Lung (tissue), 16 donors: ENCODE data around the gene SEC23IP. TPM values are rescaled to one million over a fixed set of nuclear protein-coding genes. Genes with fewer than 3 reads are reported as not detected.

Source experiments
- ATAC-seq: fragments of 200-7000 bp; cut with Tn5 transposase; one replicate; pipeline ENCODE4 v1.9.1; 2020; ENCODE audit warnings: moderate number of reproducible peaks; ENCODE audit not compliant: insufficient read depth, low FRiP score
- DNase-seq, 3 donors: peaks; one replicate each; pipeline ENCODE4 v3.0.0-alpha.2; 2013 to 2017
- H3K27ac ChIP-seq, 2 donors: one replicate each; pipeline ENCODE4 v1.5.1; 2013; ENCODE audit warnings: mild to moderate bottlenecking in 2 of 2, moderate library complexity in 2 of 2, control low read depth in 1 of 2, inconsistent platforms in 1 of 2, low read depth in 1 of 2, low read length in 1 of 2
- H3K27me3 ChIP-seq, 3 donors: one replicate each; pipeline ENCODE4 v1.5.1; 2013; ENCODE audit warnings: low read length in 2 of 3; ENCODE audit not compliant: control insufficient read depth in 3 of 3, insufficient read depth in 3 of 3
- H3K36me3 ChIP-seq, 4 donors: one replicate each; pipeline ENCODE4 v1.5.1; 2013; ENCODE audit warnings: low read length in 4 of 4, mild to moderate bottlenecking in 1 of 4, moderate library complexity in 1 of 4; ENCODE audit not compliant: control insufficient read depth in 4 of 4, insufficient read depth in 4 of 4
- H3K4me1 ChIP-seq, 5 donors: one replicate each; pipeline ENCODE4 v1.5.1; 2013; ENCODE audit warnings: low read length in 5 of 5, mild to moderate bottlenecking in 2 of 5, moderate library complexity in 1 of 5; ENCODE audit not compliant: control insufficient read depth in 5 of 5, insufficient read depth in 5 of 5
- H3K4me3 ChIP-seq: one replicate; pipeline ENCODE4 v1.5.1; 2013; ENCODE audit warnings: mild to moderate bottlenecking, control low read depth, moderate library complexity
- H3K9ac ChIP-seq, 2 donors: one replicate each; pipeline ENCODE4 v1.5.1; 2013; ENCODE audit warnings: low read length in 2 of 2, control low read depth in 1 of 2; ENCODE audit not compliant: insufficient read depth in 1 of 2
- H3K9me3 ChIP-seq, 4 donors: one replicate each; pipeline ENCODE4 v1.5.1; 2013; ENCODE audit warnings: low read length in 3 of 4, mild to moderate bottlenecking in 1 of 4, moderate library complexity in 1 of 4; ENCODE audit not compliant: control insufficient read depth in 4 of 4, insufficient read depth in 3 of 4
- CTCF ChIP-seq: IDR thresholded peaks from 2 replicates; pipeline ENCODE4 v1.5.1; 2012; ENCODE audit warnings: mild to moderate bottlenecking; ENCODE audit errors: control extremely low read depth, extremely low read depth
- WGBS, 2 donors: extraction: QIAGEN DNeasy Blood & Tissue Kit; methylation state at CpG; one replicate each; pipeline ENCODE4 v1.1.7; 2013; 5-methylcytosine and 5-hydroxymethylcytosine counted together
- long read RNA-seq, 5 donors: transcript quantifications; one replicate each; lab custom pipeline, GENCODE V29; 2026
- polyA plus RNA-seq, 2 donors: library from polyadenylated mRNA; stranded (reverse); fragments of 200-250 nt; gene quantifications; one replicate each; pipeline ENCODE4 v1.2.1, GENCODE V29; 2013
- total RNA-seq, 2 donors: library from RNA; depleted of rRNA in 1 of 2; stranded (reverse); fragments of >200 nt in 1 of 2; gene quantifications; one replicate each; pipeline ENCODE4 v1.2.1, GENCODE V29; 2014 to 2021
- donor health status: control.
- donor health status: control.
- donor health status: Bipolar disorder and iron deficiency.
- donor health status: healthy.
- donor health status: DM: yes; HTN: yes; CAD: no.

The SEC23IP gene
- total RNA-seq (10 to 100 TPM; 43.1 to 69.4 TPM), polyA plus RNA-seq (10 to 100 TPM in 1 of 2 donors, 1 to 10 TPM in 1; 9.3 to 17.0 TPM)
- long read RNA-seq, donor 1, full-length matches to known transcripts: 2 of 8 reads
- long read RNA-seq, donor 1, partial matches to known transcripts: 6 of 8 reads
- long read RNA-seq, donor 1, other reads (novel, unspliced or antisense): 0 of 8 reads
- long read RNA-seq, donor 2, partial matches to known transcripts: 16 of 16 reads
- long read RNA-seq, donor 2, other reads (novel, unspliced or antisense): 0 of 16 reads
- long read RNA-seq, donor 3, partial matches to known transcripts: 23 of 23 reads
- long read RNA-seq, donor 3, other reads (novel, unspliced or antisense): 0 of 23 reads
- long read RNA-seq, donor 4, partial matches to known transcripts: 7 of 9 reads
- long read RNA-seq, donor 4, other reads (novel, unspliced or antisense): 0 of 9 reads
- long read RNA-seq, donor 5, partial matches to known transcripts: 16 of 18 reads
- long read RNA-seq, donor 5, other reads (novel, unspliced or antisense): 0 of 18 reads

DNA sequence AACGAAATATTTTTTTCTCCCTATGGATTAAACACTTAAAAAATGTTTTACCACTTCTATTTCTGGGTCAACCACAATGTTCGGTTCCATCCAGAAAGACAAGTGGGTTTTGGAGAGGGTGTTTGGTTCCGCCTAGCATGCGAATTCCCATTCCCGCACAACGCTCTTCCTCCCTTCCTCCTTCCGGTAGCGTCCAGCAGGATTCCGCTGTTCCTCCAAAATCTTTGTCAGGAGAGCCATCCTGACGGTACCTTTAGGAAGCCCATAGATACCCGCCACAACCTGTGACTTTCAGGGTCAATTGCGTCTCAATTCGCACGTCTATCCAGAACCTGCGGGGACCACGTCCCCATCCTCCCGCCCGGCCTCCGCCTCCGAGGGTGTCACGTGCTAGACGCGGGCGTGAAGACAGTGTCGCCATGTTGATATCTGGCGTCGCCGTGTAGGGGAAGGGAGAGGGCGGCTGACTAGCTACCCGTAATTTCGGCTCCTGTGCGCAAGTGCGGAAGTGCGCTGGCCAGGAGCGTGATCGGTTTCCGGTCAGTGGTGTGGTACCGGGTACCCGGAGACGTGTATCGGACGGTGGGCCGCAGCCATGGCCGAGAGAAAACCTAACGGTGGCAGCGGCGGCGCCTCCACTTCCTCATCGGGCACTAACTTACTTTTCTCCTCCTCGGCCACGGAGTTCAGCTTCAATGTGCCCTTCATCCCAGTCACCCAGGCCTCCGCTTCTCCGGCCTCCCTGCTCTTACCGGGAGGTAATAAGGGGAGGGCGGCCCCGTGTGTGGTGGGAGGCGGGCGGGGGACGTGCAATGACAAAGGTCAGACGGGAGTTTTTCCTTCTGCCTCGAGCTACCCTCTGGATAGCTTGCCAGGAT lies at the start of gene SEC23IP:
Gene SEC23IP, plus strand, starts transcription at position 543 of the 878 bp plus-strand sequence. Its CDS starts 53 bp downstream, at position 596.
- H3K9ac ChIP-seq: peak within 1 kb of the TSS; percentile 76 to 90
- peaks cover 0 to 4% (median 2%) of the 10 kb centered on the region in 4 donors for H3K36me3 ChIP-seq
- H3K9me3 ChIP-seq: no peaks in the 10 kb centered on the region
- H3K27me3 ChIP-seq: no peaks in the 10 kb centered on the region
- peak within 1 kb of the TSS; percentile 88 for H3K4me3 ChIP-seq
- DNase-seq: peak; percentile 96 to 98 (median 97)
- peak; percentile 95 for ATAC-seq
- 0 to 1% methylated on average over 61 of the region's 61 CpGs for WGBS, 2 donors
- no peak for TF ChIP-seq CTCF
- H3K27ac ChIP-seq: peak within 1 kb of the TSS; percentile 75 to 89
- peaks cover 12 to 32% (median 28%) of the 10 kb centered on the region in 5 donors for H3K4me1 ChIP-seq

DNA sequence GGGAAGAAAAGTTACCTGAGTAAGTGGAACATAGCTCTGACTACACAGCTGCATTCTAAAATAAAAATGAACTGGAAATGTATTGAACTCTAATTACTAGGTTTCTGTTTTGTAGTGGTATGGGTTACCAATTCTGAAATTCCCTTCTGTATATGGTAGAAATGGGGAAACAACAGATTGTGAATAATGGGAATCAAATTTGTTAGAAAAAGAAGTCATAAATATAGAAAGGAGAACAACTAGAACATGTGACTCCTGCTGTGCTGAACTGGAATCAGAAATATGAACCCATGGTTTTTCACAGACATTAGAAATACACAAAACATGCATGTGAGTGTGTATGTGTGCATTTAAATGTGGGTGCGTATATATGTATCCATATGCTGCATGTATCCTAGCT lies 46.9 kb upstream of the SEC23IP start:
- Histone ChIP-seq H3K4me3 (no peak overlapping the region), H3K4me1 (no peaks in the 10 kb centered on the region), H3K9me3 (no peaks in the 10 kb centered on the region), H3K27ac (no peak overlapping the region), H3K36me3 (peaks cover 38 to 62% (median 43%) of the 10 kb centered on the region in 4 donors), H3K9ac (no peak overlapping the region), H3K27me3 (no peaks in the 10 kb centered on the region)
- TF ChIP-seq CTCF: no peak
- DNase-seq: no peak
- no peak for ATAC-seq
- 92 to 94% methylated on average over 1 of the region's 1 CpG for WGBS, 2 donors

DNA sequence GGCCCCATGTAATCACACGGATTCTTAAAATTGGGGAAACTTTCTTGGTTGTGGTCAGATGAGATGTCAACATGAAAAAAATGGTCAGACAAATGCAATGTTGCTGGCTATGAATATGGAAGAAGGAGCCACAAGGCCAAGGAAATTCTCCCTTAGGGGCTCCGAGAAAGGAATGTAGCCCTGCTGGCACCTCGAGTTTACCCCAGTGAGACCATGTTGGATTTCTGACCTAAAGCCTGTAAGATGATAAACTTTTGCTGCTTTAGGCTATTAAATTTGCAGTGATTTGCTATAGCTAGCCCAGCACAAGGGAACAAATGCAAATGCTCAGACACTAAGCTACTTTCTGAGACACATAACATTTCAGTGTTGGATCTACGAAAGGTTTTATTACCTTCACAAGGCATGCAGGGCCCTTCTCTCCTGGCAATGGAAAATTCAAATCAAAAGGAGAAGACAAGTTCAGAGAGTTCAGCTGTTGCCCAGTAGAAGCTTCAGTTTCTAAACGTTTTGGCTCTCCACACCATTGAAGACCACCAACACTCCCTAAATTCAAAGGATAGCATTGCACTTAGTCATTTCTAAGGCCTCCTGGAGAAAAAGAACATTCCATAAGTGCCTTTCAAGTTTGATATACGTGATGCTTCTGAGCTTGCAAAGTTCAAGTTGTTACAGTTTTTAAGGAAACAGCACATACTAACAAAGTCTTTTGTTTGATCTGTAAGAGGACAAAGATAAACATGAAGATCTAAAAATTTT lies 43.3 kb upstream of the SEC23IP start:
- Histone ChIP-seq H3K4me1 (no peaks in the 10 kb centered on the region), H3K27ac (no peak overlapping the region), H3K27me3 (no peaks in the 10 kb centered on the region), H3K36me3 (peaks cover 31 to 56% (median 33%) of the 10 kb centered on the region in 4 donors), H3K9ac (no peak overlapping the region), H3K9me3 (no peaks in the 10 kb centered on the region), H3K4me3 (no peak overlapping the region)
- DNase-seq: no peak
- TF ChIP-seq CTCF: no peak
- ATAC-seq: no peak
- WGBS, 2 donors: 74 to 83% methylated on average over 6 of the region's 6 CpGs
